H1 (cell line): ENCODE results near the gene HYDIN. TPM values are rescaled to one million over a fixed set of nuclear protein-coding genes. Genes with fewer than 3 reads are reported as not detected.

Source experiments
- CTCF ChIA-PET: fragments of 300-600 bp; sonication (Branson Sonifier 250); formaldehyde crosslinking; loops from one replicate; lab custom pipeline; 2021; ENCODE audit not compliant: partially characterized antibody; lab: Charles Lee
- POLR2A ChIA-PET: fragments of 300-600 bp; sonication (Branson Sonifier 250); formaldehyde crosslinking; loops from one replicate; lab custom pipeline; 2021; ENCODE audit warnings: inconsistent platforms; ENCODE audit not compliant: partially characterized antibody; lab: Charles Lee
- DNase-seq, 2 experiments: peaks; one replicate each; pipeline versions ENCODE4 v3.0.0 to v3.0.0-alpha.2; 2010 to 2022; ENCODE audit warnings: low spot score in 2 of 2, low read depth in 1 of 2, mixed read lengths in 1 of 2
- FAIRE-seq: peaks from 2 replicates; lab custom pipeline; 2011; peaks lifted over from hg19 to GRCh38; lab: Jason Lieb, UNC
- H2AFZ ChIP-seq: 2 replicates; pipeline ENCODE4 v1.8.1; 2012; ENCODE audit warnings: low read length, inconsistent platforms
- H2AK5ac ChIP-seq: 2 replicates; pipeline ENCODE4 v1.6.1; 2013; ENCODE audit warnings: low read depth, low read length
- H2BK120ac ChIP-seq: replicated peaks from 2 replicates; pipeline ENCODE3; 2013; ENCODE audit warnings: low read depth, low read length, inconsistent platforms
- H2BK12ac ChIP-seq: 2 replicates; pipeline ENCODE4 v1.6.1; 2013; ENCODE audit warnings: low read depth, low read length
- H2BK15ac ChIP-seq: 2 replicates; pipeline ENCODE4 v1.6.1; 2013; ENCODE audit warnings: low read length
- H2BK20ac ChIP-seq: 2 replicates; pipeline ENCODE4 v1.6.1; 2013; ENCODE audit warnings: low read length
- H2BK5ac ChIP-seq: 2 replicates; pipeline ENCODE4 v1.6.1; 2013; ENCODE audit warnings: low read depth, low read length
- H3K14ac ChIP-seq: 2 replicates; pipeline ENCODE4 v1.6.1; 2013; ENCODE audit warnings: inconsistent platforms; ENCODE audit not compliant: insufficient read length
- H3K18ac ChIP-seq: 2 replicates; pipeline ENCODE4 v1.6.1; 2013; ENCODE audit warnings: low read length; ENCODE audit errors: extremely low read depth
- H3K23ac ChIP-seq: 2 replicates; pipeline ENCODE4 v1.6.1; 2013; ENCODE audit warnings: inconsistent platforms; ENCODE audit not compliant: insufficient read length
- H3K23me2 ChIP-seq: 2 replicates; pipeline ENCODE4 v1.6.1; 2013; ENCODE audit warnings: low read depth, low read length
- H3K27ac ChIP-seq: 2 replicates; pipeline ENCODE4 v1.6.1; 2011; ENCODE audit warnings: low read depth, low read length, inconsistent platforms
- H3K27me3 ChIP-seq, 4 experiments: replicated peaks in 1 of 4; 1 replicate in 1 of 4; 2 replicates in 3 of 4; pipeline versions ENCODE4 v1.6.1 to v1.8.1; 2011 to 2013; ENCODE audit warnings: low read length in 3 of 4, mild to moderate bottlenecking in 3 of 4, inconsistent platforms in 2 of 4, mixed read lengths in 2 of 4, moderate library complexity in 1 of 4; ENCODE audit not compliant: control insufficient read depth in 3 of 4, insufficient read depth in 3 of 4; ENCODE audit errors: extremely low read depth in 1 of 4
- H3K36me3 ChIP-seq, 4 experiments: 2 replicates each; pipeline versions ENCODE4 v1.6.1 to v1.8.1; 2011 to 2013; ENCODE audit warnings: mild to moderate bottlenecking in 4 of 4, low read length in 3 of 4, moderate library complexity in 2 of 4, control low read depth in 1 of 4, inconsistent platforms in 1 of 4; ENCODE audit not compliant: insufficient read depth in 4 of 4, control insufficient read depth in 2 of 4
- H3K4ac ChIP-seq: replicated peaks from 2 replicates; pipeline ENCODE3; 2013; ENCODE audit warnings: low read length, low read depth, mixed read lengths, inconsistent platforms; ENCODE audit not compliant: insufficient read length
- H3K4me1 ChIP-seq, 4 experiments: replicated peaks in 1 of 4; 1 replicate in 1 of 4; 2 replicates in 3 of 4; pipeline versions ENCODE4 v1.6.1 to v1.8.1; 2011 to 2013; ENCODE audit warnings: low read length in 3 of 4, inconsistent platforms in 2 of 4, mixed read lengths in 1 of 4; ENCODE audit not compliant: insufficient read depth in 4 of 4, control insufficient read depth in 3 of 4
- H3K4me2 ChIP-seq, 2 experiments: 2 replicates each; pipeline versions ENCODE4 v1.6.1 to v1.8.1; 2011 to 2013; ENCODE audit warnings: low read depth in 2 of 2, low read length in 2 of 2, control low read depth in 1 of 2, inconsistent platforms in 1 of 2, mild to moderate bottlenecking in 1 of 2; ENCODE audit not compliant: insufficient read depth in 1 of 2
- H3K4me3 ChIP-seq, 4 experiments: fragments of 200-600, 300-600 bp in 1 of 4; sonication (generic), shearing (Covaris generic), sonication (Bioruptor Twin) in 1 of 4; 2 replicates each; pipeline versions ENCODE4 v1.5.1 to v1.8.1; 2011 to 2016; ENCODE audit warnings: low read length in 4 of 4, low read depth in 3 of 4, control low read depth in 2 of 4, inconsistent platforms in 2 of 4, mild to moderate bottlenecking in 2 of 4, mixed read lengths in 1 of 4, moderate library complexity in 1 of 4; ENCODE audit not compliant: insufficient read depth in 2 of 4; ENCODE audit errors: extremely low read depth in 1 of 4
- H3K56ac ChIP-seq: replicated peaks from 2 replicates; pipeline ENCODE3; 2013; ENCODE audit warnings: low read depth, mild to moderate bottlenecking, mixed read lengths, low read length, inconsistent platforms; ENCODE audit not compliant: insufficient read length
- H3K79me1 ChIP-seq: 2 replicates; pipeline ENCODE4 v1.6.1; 2013; ENCODE audit warnings: low read depth, low read length, control low read depth
- H3K79me2 ChIP-seq, 2 experiments: 2 replicates each; pipeline versions ENCODE4 v1.6.1 to v1.8.1; 2012 to 2013; ENCODE audit warnings: low read length in 2 of 2, mild to moderate bottlenecking in 2 of 2, inconsistent platforms in 1 of 2; ENCODE audit not compliant: insufficient read depth in 2 of 2, control insufficient read depth in 1 of 2
- H3K9ac ChIP-seq, 4 experiments: replicated peaks in 1 of 4; 1 replicate in 1 of 4; 2 replicates in 3 of 4; pipeline versions ENCODE4 v1.6.1 to v1.8.1; 2011 to 2013; ENCODE audit warnings: low read depth in 3 of 4, low read length in 3 of 4, control low read depth in 2 of 4, mild to moderate bottlenecking in 2 of 4, moderate library complexity in 2 of 4, inconsistent platforms in 1 of 4; ENCODE audit errors: extremely low read depth in 1 of 4
- H3K9me3 ChIP-seq, 2 experiments: 2 replicates each; pipeline versions ENCODE4 v1.6.1 to v1.8.1; 2012 to 2013; ENCODE audit warnings: mild to moderate bottlenecking in 2 of 2, moderate library complexity in 2 of 2, control low read depth in 1 of 2, inconsistent platforms in 1 of 2, low read depth in 1 of 2, low read length in 1 of 2, mixed read lengths in 1 of 2; ENCODE audit not compliant: insufficient read depth in 2 of 2
- H4K20me1 ChIP-seq, 2 experiments: replicated peaks in 1 of 2; 2 replicates each; pipeline versions ENCODE3 to v1.8.1; 2011 to 2013; ENCODE audit warnings: inconsistent platforms in 2 of 2, low read length in 2 of 2, mild to moderate bottlenecking in 1 of 2; ENCODE audit not compliant: insufficient read depth in 2 of 2, control insufficient read depth in 1 of 2
- H4K5ac ChIP-seq: 2 replicates; pipeline ENCODE4 v1.6.1; 2013; ENCODE audit warnings: low read length, low read depth, mixed read lengths, inconsistent platforms; ENCODE audit not compliant: insufficient read length
- H4K8ac ChIP-seq: 2 replicates; pipeline ENCODE4 v1.8.0; 2013; ENCODE audit warnings: mild to moderate bottlenecking, moderate library complexity, low read length, inconsistent platforms; ENCODE audit not compliant: insufficient read depth; ENCODE audit errors: extremely low read depth
- H4K91ac ChIP-seq: replicated peaks from 2 replicates; pipeline ENCODE3; 2013; ENCODE audit warnings: low read length, mixed read lengths, inconsistent platforms; ENCODE audit not compliant: insufficient read length
- CEBPB ChIP-seq: IDR thresholded peaks from 2 replicates; pipeline ENCODE4 v1.6.1; 2012; ENCODE audit warnings: low read depth, low read length
- CHD2 ChIP-seq: IDR thresholded peaks from 2 replicates; pipeline ENCODE4 v1.6.1; 2012; ENCODE audit warnings: low read length, improper control_type of control experiment
- JUND ChIP-seq: IDR thresholded peaks from 2 replicates; pipeline ENCODE4 v1.6.1; 2011; ENCODE audit warnings: mild to moderate bottlenecking, improper control_type of control experiment, low read length
- POLR2A ChIP-seq, 2 experiments: IDR thresholded peaks; 1 replicate in 1 of 2; 2 replicates in 1 of 2; pipeline ENCODE4 v1.6.1; 2011; ENCODE audit warnings: low read depth in 2 of 2, low read length in 2 of 2, mild to moderate bottlenecking in 2 of 2; ENCODE audit errors: control extremely low read depth in 1 of 2
- RAD21 ChIP-seq, 2 experiments: IDR thresholded peaks in 1 of 2; conservative IDR thresholded peaks in 1 of 2; 2 replicates each; pipeline ENCODE4 v1.6.1; 2011; ENCODE audit warnings: low read depth in 2 of 2, low read length in 2 of 2, improper control_type of control experiment in 1 of 2, inconsistent platforms in 1 of 2, mild to moderate bottlenecking in 1 of 2, moderate library complexity in 1 of 2
- SIRT6 ChIP-seq: IDR thresholded peaks from one replicate; pipeline ENCODE4 v1.7.1; 2012; ENCODE audit warnings: low read length, inconsistent platforms
- WGBS, 2 experiments: shearing (Covaris generic) in 1 of 2; methylation state at CpG; one replicate each; pipeline versions ENCODE4 v1.1.6 to v1.1.7; 2013 to 2015; ENCODE audit warnings: low lambda C conversion rate in 2 of 2, mixed read lengths in 2 of 2, inconsistent platforms in 1 of 2, low coverage in 1 of 2, missing lambda C conversion rate in 1 of 2; ENCODE audit not compliant: insufficient replicate concordance in 2 of 2, insufficient coverage in 1 of 2, insufficient read length in 1 of 2; ENCODE audit errors: extremely low coverage in 1 of 2, missing lambda C conversion rate in 1 of 2; 5-methylcytosine and 5-hydroxymethylcytosine counted together
- polyA plus RNA-seq, 7 experiments: library from polyadenylated mRNA; depleted of rRNA in 3 of 7; stranded (reverse) in 5 of 7; unstranded in 2 of 7; fragments of >200 nt in 5 of 7; fragments of 200-250 nt in 2 of 7; gene quantifications; 1 replicate in 5 of 7; 2 replicates in 1 of 7; 4 replicates in 1 of 7; pipeline versions ENCODE4 v1.2.1 to v1.2.3, GENCODE V29; 2011 to 2013; ENCODE audit warnings: missing spikeins in 2 of 7, mixed read lengths in 2 of 7
- total RNA-seq: library from RNA; stranded (reverse); fragmentation: NEBNext Ultra II Directional; extraction: Animal tissue kit (Norgen Biotek cat#: 25700); gene quantifications from 2 replicates; pipeline ENCODE4 v1.2.1, GENCODE V29; 2021
- TF ChIP-seq, protein P1 (sequence below), 3 experiments: IDR thresholded peaks; 1 replicate in 2 of 3; 2 replicates in 1 of 3; pipeline versions ENCODE4 v1.5.1 to v1.6.1; 2011; ENCODE audit warnings: low read length in 3 of 3, mild to moderate bottlenecking in 3 of 3, inconsistent platforms in 2 of 3, low read depth in 1 of 3, moderate library complexity in 1 of 3; ENCODE audit not compliant: insufficient read depth in 1 of 3; ENCODE audit errors: control extremely low read depth in 1 of 3

The HYDIN gene
- total and polyA plus RNA-seq, 2 of the 8 experiments (the other 6 are each of a cell fraction or from before 2014, with no cell fraction given): 1.1 to 1.8 TPM

DNA sequence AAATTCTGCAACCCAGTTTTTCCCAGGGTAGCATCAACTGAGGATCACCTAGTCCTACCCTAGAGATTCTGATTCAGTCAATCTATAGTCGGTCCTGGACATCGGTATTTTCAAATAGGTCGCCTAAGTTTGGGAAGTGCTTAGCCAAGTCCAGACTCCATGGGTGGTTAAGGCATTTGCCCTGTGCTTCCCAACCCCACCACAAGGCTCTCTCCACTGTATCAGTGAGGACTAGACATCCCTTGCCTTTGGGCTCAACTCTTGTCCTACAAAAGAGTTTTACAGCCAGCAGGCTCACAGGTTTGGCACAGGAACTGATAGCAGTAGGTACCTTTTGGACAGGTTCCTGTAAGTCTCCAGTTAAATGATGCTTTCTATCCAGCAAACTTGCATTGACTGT, 13.8 kb downstream of the HYDIN start:
- no peak for FAIRE-seq
- Histone ChIP-seq H3K14ac (no peak overlapping the region), H3K23ac (no peak overlapping the region), H3K79me1 (no peaks in the 10 kb centered on the region), H2BK12ac (no peak overlapping the region), H3K4me3 (no peak overlapping the region), H3K36me3 (no peaks in the 10 kb centered on the region), H3K4me2 (no peak overlapping the region), H4K5ac (no peak overlapping the region), H3K4me1 (no peaks in the 10 kb centered on the region; a peak in 1 of 7 replicates), H3K4ac (no peak overlapping the region), H2BK120ac (no peak overlapping the region), H3K9ac (no peak overlapping the region), H2BK20ac (no peak overlapping the region), H4K20me1 (no peaks in the 10 kb centered on the region), H2AK5ac (no peak overlapping the region), H3K18ac (no peak overlapping the region)
- 97% methylated on average over 3 of the region's 3 CpGs; no CpG with 5 or more reads in 1 of the 2 experiments for WGBS, 2 experiments
- POLR2A ChIA-PET: no interaction called here
- TF ChIP-seq CEBPB (no peak), SIRT6 (no peak), RAD21 (IDR thresholded peaks at IDR 0.05 in 1 of 2, conservative IDR thresholded peaks at IDR 0.05 in 1 of 2; ENCODE audit: low read depth in 2 of 2, low read length in 2 of 2) (peak; percentile 7 to 34; a peak in 2 of 4 replicates), POLR2A (IDR thresholded peaks at IDR 0.05; ENCODE audit: control extremely low read depth in 1 of 2, low read depth in 2 of 2, low read length in 2 of 2) (no peak), JUND (no peak), CHD2 (no peak)
- TF ChIP-seq, protein P1, sequence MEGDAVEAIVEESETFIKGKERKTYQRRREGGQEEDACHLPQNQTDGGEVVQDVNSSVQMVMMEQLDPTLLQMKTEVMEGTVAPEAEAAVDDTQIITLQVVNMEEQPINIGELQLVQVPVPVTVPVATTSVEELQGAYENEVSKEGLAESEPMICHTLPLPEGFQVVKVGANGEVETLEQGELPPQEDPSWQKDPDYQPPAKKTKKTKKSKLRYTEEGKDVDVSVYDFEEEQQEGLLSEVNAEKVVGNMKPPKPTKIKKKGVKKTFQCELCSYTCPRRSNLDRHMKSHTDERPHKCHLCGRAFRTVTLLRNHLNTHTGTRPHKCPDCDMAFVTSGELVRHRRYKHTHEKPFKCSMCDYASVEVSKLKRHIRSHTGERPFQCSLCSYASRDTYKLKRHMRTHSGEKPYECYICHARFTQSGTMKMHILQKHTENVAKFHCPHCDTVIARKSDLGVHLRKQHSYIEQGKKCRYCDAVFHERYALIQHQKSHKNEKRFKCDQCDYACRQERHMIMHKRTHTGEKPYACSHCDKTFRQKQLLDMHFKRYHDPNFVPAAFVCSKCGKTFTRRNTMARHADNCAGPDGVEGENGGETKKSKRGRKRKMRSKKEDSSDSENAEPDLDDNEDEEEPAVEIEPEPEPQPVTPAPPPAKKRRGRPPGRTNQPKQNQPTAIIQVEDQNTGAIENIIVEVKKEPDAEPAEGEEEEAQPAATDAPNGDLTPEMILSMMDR (IDR thresholded peaks at IDR 0.05; ENCODE audit: control extremely low read depth in 1 of 3, insufficient read depth in 1 of 3, low read depth in 1 of 3, low read length in 3 of 3): peak in 2 of 3 experiments; percentile 9 to 50; a peak in 2 of 4 replicates
- TF ChIP-seq, all 59 proteins: peak for 2
- no peak overlapping the region for H2BK5ac ChIP-seq
- CTCF ChIA-PET: no interaction called here
- H2AFZ ChIP-seq: no peak overlapping the region
- no peaks in the 10 kb centered on the region; the same call in 1 of the 2 replicates for H3K23me2 ChIP-seq
- DNase-seq: no peak
- no peak overlapping the region for H4K8ac ChIP-seq
- no peaks in the 10 kb centered on the region for H3K79me2 ChIP-seq
- H2BK15ac ChIP-seq: no peak overlapping the region
- H3K9me3 ChIP-seq: no peaks in the 10 kb centered on the region; a peak in 1 of 4 replicates
- H3K27ac ChIP-seq: no peak overlapping the region
- no peak overlapping the region for H4K91ac ChIP-seq
- H3K27me3 ChIP-seq: no peaks in the 10 kb centered on the region
- no peak overlapping the region for H3K56ac ChIP-seq
